SK-N-MC (cell line): ENCODE data around the gene RABAC1.

Experiments
- EZH2 ChIP-seq: fragments of 200-600 bp; sonication (generic); IDR thresholded peaks from one replicate; pipeline ENCODE4 v1.6.1; 2017; ENCODE audit warnings: antibody characterized with exemption
- FOXP2 ChIP-seq: optimal IDR thresholded peaks from 2 replicates; pipeline ENCODE3; 2011; ENCODE audit warnings: mild to moderate bottlenecking, moderate library complexity; ENCODE audit not compliant: insufficient read depth; ENCODE audit errors: extremely low read length, control extremely low read depth
- POLR2AphosphoS5 ChIP-seq: IDR thresholded peaks from 2 replicates; pipeline ENCODE4 v1.6.1; 2012; ENCODE audit warnings: mild to moderate bottlenecking, low read depth, low read length, borderline replicate concordance

- TF ChIP-seq EZH2: no peak
- no peak for TF ChIP-seq POLR2AphosphoS5
- no peak for TF ChIP-seq FOXP2
These were observed 22.7 kb downstream of the RABAC1 start for GRCh38 chr19:41936416-41936850.
